WTC11 (cell line): ENCODE results near the gene ZNF512B.

ENCODE experiments used
- JUN ChIP-seq: sonication (generic); formaldehyde crosslinking; IDR thresholded peaks from 2 replicates; pipeline ENCODE4 v1.8.0; 2023; ENCODE audit warnings: mild to moderate bottlenecking, missing genetic modification reagents
- PRRX2 ChIP-seq: fragments of 250-450 bp; sonication (Bioruptor Pico); IDR thresholded peaks from 2 replicates; pipeline ENCODE4 v1.8.0; 2021; ENCODE audit warnings: mild to moderate bottlenecking
- RELA ChIP-seq: sonication (generic); formaldehyde crosslinking; IDR thresholded peaks from 2 replicates; pipeline ENCODE4 v1.8.1; 2022; ENCODE audit warnings: missing genetic modification reagents, mild to moderate bottlenecking, borderline replicate concordance
- SMAD4 ChIP-seq: sonication (generic); formaldehyde crosslinking; IDR thresholded peaks from 2 replicates; pipeline ENCODE4 v1.8.0; 2022; ENCODE audit warnings: mild to moderate bottlenecking, missing genetic modification reagents
- TCF7 ChIP-seq: sonication (generic); formaldehyde crosslinking; IDR thresholded peaks from 2 replicates; pipeline ENCODE4 v1.8.0; 2022; ENCODE audit warnings: mild to moderate bottlenecking, low read depth, missing genetic modification reagents, moderate library complexity
- TEAD4 ChIP-seq: sonication (generic); formaldehyde crosslinking; IDR thresholded peaks from 2 replicates; pipeline ENCODE4 v1.8.0; 2022; ENCODE audit warnings: mild to moderate bottlenecking, missing genetic modification reagents
- ZNF138 ChIP-seq: sonication (generic); formaldehyde crosslinking; conservative IDR thresholded peaks from 2 replicates; pipeline ENCODE4 v1.8.1; 2022; ENCODE audit warnings: mild to moderate bottlenecking, moderate library complexity, missing genetic modification reagents
- ZNF232 ChIP-seq: sonication (generic); formaldehyde crosslinking; IDR thresholded peaks from 2 replicates; pipeline ENCODE4 v1.8.0; 2022; ENCODE audit warnings: mild to moderate bottlenecking, missing genetic modification reagents
- TF ChIP-seq, protein P1 (sequence below): sonication (generic); formaldehyde crosslinking; IDR thresholded peaks from 2 replicates; pipeline ENCODE4 v1.8.1; 2022; ENCODE audit warnings: mild to moderate bottlenecking, missing genetic modification reagents, moderate library complexity, borderline replicate concordance
- TF ChIP-seq, protein P2 (sequence below): fragments of 200-600 bp; IDR thresholded peaks from 2 replicates; pipeline ENCODE4 v1.8.0; 2022; ENCODE audit warnings: antibody characterized with exemption
- TF ChIP-seq, protein P3 (sequence below): sonication (generic); formaldehyde crosslinking; conservative IDR thresholded peaks from 2 replicates; pipeline ENCODE4 v1.8.1; 2022; ENCODE audit warnings: mild to moderate bottlenecking, missing genetic modification reagents
- TF ChIP-seq, protein P4 (sequence below): sonication (generic); formaldehyde crosslinking; IDR thresholded peaks from 2 replicates; pipeline ENCODE4 v1.8.0; 2022; ENCODE audit warnings: mild to moderate bottlenecking, missing genetic modification reagents
- TF ChIP-seq, protein P5 (sequence below): fragments of 250-450 bp; sonication (Bioruptor Pico); conservative IDR thresholded peaks from 2 replicates; pipeline ENCODE4 v1.9.0; 2021; ENCODE audit warnings: mild to moderate bottlenecking

DNA sequence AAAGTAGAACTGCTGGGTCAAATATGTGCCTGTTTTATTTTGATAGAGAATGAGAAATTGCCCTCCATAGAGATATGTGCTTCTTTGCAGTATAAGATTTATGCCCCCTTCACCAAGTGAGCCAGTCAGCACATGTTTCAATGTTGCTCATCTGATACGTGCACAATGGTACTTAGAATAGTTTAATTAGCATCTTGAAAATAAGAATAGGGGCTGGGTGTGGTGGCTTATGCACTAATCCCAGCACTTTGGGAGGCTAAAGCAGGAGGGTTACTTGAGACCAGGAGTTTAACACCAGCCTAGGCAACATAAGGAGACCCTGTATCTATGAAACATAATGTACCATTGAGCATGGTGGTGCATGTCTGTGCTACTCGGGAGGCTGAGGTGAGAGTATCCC lies 45.9 kb upstream of the ZNF512B start:
- TF ChIP-seq, protein P1, sequence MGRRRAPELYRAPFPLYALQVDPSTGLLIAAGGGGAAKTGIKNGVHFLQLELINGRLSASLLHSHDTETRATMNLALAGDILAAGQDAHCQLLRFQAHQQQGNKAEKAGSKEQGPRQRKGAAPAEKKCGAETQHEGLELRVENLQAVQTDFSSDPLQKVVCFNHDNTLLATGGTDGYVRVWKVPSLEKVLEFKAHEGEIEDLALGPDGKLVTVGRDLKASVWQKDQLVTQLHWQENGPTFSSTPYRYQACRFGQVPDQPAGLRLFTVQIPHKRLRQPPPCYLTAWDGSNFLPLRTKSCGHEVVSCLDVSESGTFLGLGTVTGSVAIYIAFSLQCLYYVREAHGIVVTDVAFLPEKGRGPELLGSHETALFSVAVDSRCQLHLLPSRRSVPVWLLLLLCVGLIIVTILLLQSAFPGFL (CRISPR knock-in tag): no peak
- TF ChIP-seq TEAD4 (no peak), JUN (CRISPR knock-in tag) (no peak), ZNF138 (CRISPR knock-in tag) (no peak), ZNF232 (no peak), RELA (CRISPR knock-in tag) (no peak), PRRX2 (CRISPR knock-in tag) (no peak), TCF7 (CRISPR knock-in tag) (no peak), SMAD4 (CRISPR knock-in tag) (no peak)
- TF ChIP-seq, protein P2, sequence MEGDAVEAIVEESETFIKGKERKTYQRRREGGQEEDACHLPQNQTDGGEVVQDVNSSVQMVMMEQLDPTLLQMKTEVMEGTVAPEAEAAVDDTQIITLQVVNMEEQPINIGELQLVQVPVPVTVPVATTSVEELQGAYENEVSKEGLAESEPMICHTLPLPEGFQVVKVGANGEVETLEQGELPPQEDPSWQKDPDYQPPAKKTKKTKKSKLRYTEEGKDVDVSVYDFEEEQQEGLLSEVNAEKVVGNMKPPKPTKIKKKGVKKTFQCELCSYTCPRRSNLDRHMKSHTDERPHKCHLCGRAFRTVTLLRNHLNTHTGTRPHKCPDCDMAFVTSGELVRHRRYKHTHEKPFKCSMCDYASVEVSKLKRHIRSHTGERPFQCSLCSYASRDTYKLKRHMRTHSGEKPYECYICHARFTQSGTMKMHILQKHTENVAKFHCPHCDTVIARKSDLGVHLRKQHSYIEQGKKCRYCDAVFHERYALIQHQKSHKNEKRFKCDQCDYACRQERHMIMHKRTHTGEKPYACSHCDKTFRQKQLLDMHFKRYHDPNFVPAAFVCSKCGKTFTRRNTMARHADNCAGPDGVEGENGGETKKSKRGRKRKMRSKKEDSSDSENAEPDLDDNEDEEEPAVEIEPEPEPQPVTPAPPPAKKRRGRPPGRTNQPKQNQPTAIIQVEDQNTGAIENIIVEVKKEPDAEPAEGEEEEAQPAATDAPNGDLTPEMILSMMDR: no peak
- TF ChIP-seq, protein P3, sequence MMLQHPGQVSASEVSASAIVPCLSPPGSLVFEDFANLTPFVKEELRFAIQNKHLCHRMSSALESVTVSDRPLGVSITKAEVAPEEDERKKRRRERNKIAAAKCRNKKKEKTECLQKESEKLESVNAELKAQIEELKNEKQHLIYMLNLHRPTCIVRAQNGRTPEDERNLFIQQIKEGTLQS: no peak
- TF ChIP-seq, protein P4, sequence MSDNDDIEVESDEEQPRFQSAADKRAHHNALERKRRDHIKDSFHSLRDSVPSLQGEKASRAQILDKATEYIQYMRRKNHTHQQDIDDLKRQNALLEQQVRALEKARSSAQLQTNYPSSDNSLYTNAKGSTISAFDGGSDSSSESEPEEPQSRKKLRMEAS (CRISPR knock-in tag): no peak
- TF ChIP-seq, protein P5, sequence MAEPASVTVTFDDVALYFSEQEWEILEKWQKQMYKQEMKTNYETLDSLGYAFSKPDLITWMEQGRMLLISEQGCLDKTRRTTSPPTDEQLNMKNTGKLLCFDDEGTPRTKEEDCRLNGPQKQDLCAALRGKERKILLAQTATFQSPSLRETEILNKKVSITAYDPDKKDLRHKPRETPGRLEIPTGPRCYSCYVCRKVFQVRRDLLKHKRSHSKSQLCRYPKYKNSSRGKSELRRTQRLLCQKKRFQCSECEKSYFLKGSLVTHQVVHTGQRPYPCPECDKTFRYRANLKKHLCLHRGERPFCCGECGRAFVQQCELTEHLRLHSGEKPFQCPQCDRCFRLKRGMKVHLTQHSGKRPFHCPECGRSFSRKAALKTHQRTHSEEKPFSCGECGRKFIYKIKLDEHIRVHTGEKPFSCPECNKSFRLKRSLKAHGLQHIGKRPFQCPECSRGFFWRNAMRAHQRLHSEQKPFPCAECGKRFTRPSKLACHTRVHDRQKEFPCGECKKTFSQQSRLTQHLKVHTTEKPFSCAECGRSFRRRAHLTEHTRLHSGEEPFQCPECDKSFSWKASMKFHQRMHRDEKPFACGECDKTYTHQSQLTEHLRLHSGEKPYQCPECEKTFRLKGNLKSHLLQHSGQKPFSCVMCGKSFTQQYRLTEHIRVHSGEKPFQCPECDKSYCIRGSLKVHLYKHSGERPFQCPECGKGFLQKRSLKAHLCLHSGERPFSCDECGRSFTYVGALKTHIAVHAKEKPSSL (CRISPR knock-in tag): no peak
